ENCODE data around the gene DEPP1. TPM values are rescaled to one million over a fixed set of nuclear protein-coding genes. Genes with fewer than 3 reads are reported as not detected.
"Not testable (repeated sequence)": the region's sequence is repeated elsewhere in the genome, so short reads cannot be mapped to it uniquely, and the experiment has no call there.

Gene DEPP1
- total RNA-seq, result 100 to 1,000 TPM in 1 of 4 donors, 10 to 100 TPM in 2, 1 to 10 TPM in 1; 8.2 to 266 (median 52.8) TPM

GRCh38 chr10:44978570-44979280, at the start of gene DEPP1:
DEPP1 (minus strand) TSS chr10:44978809; CDS start chr10:44978030, 779 bp downstream.
- intact Hi-C loops (cut with DNase I; ENCODE audit: low total_unique reads), result no loop called here
- Histone ChIP-seq H3K27me3 (no peaks in the 10 kb centered on the region), H3K27ac (peak within 1 kb of the TSS; percentile 89 to 100), H3K4me1 (peaks cover 5 to 20% of the 10 kb centered on the region in 2 donors), H3K36me3 (no peaks in the 10 kb centered on the region), H3K9me3 (no peaks in the 10 kb centered on the region), H3K4me3 (peak within 1 kb of the TSS; percentile 66 to 85)
- peak in 3 of 4 experiments; percentile 14 to 46 (median 22) for TF ChIP-seq CTCF (IDR thresholded peaks at IDR 0.05)
- peak; percentile 94 to 99 for TF ChIP-seq POLR2A (IDR thresholded peaks at IDR 0.05)
- DNase-seq, result peak; percentile 92 to 97

GRCh38 chr10:45023426-45023825, 44.8 kb upstream of the DEPP1 start:
- no peak overlapping the region for H3K27ac ChIP-seq
- no peaks in the 10 kb centered on the region for H3K4me1 ChIP-seq
- no peak overlapping the region for H3K4me3 ChIP-seq
- H3K9me3 ChIP-seq, result no peaks in the 10 kb centered on the region
- DNase-seq, result no peak
- no peaks in the 10 kb centered on the region for H3K36me3 ChIP-seq
- H3K27me3 ChIP-seq, result no peaks in the 10 kb centered on the region
- TF ChIP-seq CTCF (IDR thresholded peaks at IDR 0.05) (no peak), POLR2A (IDR thresholded peaks at IDR 0.05) (no peak)
- intact Hi-C loops (cut with DNase I; ENCODE audit: low total_unique reads), result no loop called here

GRCh38 chr10:45015590-45015989, 37.0 kb upstream of the DEPP1 start:
- Histone ChIP-seq H3K36me3 (no peaks in the 10 kb centered on the region), H3K27ac (no peak overlapping the region), H3K27me3 (no peaks in the 10 kb centered on the region), H3K9me3 (no peaks in the 10 kb centered on the region), H3K4me3 (no peak overlapping the region), H3K4me1 (no peaks in the 10 kb centered on the region)
- no peak for TF ChIP-seq POLR2A (IDR thresholded peaks at IDR 0.05)
- TF ChIP-seq CTCF (IDR thresholded peaks at IDR 0.05), result no peak
- intact Hi-C loops (cut with DNase I; ENCODE audit: low total_unique reads), result no loop called here
- no peak for DNase-seq

GRCh38 chr10:45014557-45014956, 35.9 kb upstream of the DEPP1 start:
- H3K27me3 ChIP-seq; DNase-seq; H3K4me1 ChIP-seq; intact Hi-C loops (cut with DNase I; ENCODE audit: low total_unique reads); H3K36me3 ChIP-seq; H3K9me3 ChIP-seq; H3K4me3 ChIP-seq; H3K27ac ChIP-seq: not testable (repeated sequence)

- no peak overlapping the region for H3K4me3 ChIP-seq
- intact Hi-C loops (cut with DNase I; ENCODE audit: low total_unique reads), result no loop called here
- peak in 1 of 2 donors; percentile 58 for DNase-seq
- H3K36me3 ChIP-seq, result no peaks in the 10 kb centered on the region
- H3K27ac ChIP-seq, result no peak overlapping the region
- TF ChIP-seq POLR2A (IDR thresholded peaks at IDR 0.05), result no peak
- TF ChIP-seq CTCF (IDR thresholded peaks at IDR 0.05), result peak; percentile 79 to 89 (median 80)
- no peaks in the 10 kb centered on the region for H3K9me3 ChIP-seq
- H3K27me3 ChIP-seq, result no peaks in the 10 kb centered on the region
- H3K4me1 ChIP-seq, result no peaks in the 10 kb centered on the region
These were observed 30.0 kb upstream of the DEPP1 start for GRCh38 chr10:45008524-45009161.
